ENCODE results near the gene ACTN2.

- no peak for TF ChIP-seq CTCF (conservative IDR thresholded peaks at IDR 0.05)
- no peak for TF ChIP-seq ZFX (IDR thresholded peaks at IDR 0.05)
Observed at GRCh38 chr1:236725668-236726067, 39.4 kb downstream of the ACTN2 start.

Measured in C4-2B (cell line).